Measurements from ENCODE around the gene CACYBP. TPM values are rescaled to one million over a fixed set of nuclear protein-coding genes. Genes with fewer than 3 reads are reported as not detected.

CACYBP gene
- polyA plus RNA-seq, 1 donor from 2014 or later = 484 TPM

- Histone ChIP-seq H3K9me2 (ENCODE audit: insufficient read depth, low read length) (no peaks in the 10 kb centered on the region), H3F3A (ENCODE audit: insufficient read depth, low read length, poor library complexity, severe bottlenecking) (no peaks in the 10 kb centered on the region), H2AFZ (ENCODE audit: low read depth, low read length) (no peak overlapping the region), H3K27ac (ENCODE audit: low read length) (no peak overlapping the region), H3K79me2 (replicated peaks; ENCODE audit: insufficient read depth, low read length) (no peaks in the 10 kb centered on the region), H3K36me3 (ENCODE audit: insufficient read depth, low read length) (peaks cover 7% of the 10 kb centered on the region), H3K9ac (ENCODE audit: low read length) (no peak overlapping the region), H3K4me3 (ENCODE audit: low read length) (no peak overlapping the region), H3K4me2 (ENCODE audit: low read length) (no peak overlapping the region), H3K9me3 (ENCODE audit: low read length) (no peaks in the 10 kb centered on the region), H4K20me1 (ENCODE audit: insufficient read depth) (no peaks in the 10 kb centered on the region), H3K27me3 (ENCODE audit: insufficient read depth, low read depth, low read length) (no peaks in the 10 kb centered on the region)
- TF ChIP-seq TAF1 (IDR thresholded peaks at IDR 0.05; ENCODE audit: low read depth) = no peak
- TF ChIP-seq MXI1 (conservative IDR thresholded peaks at IDR 0.05; ENCODE audit: poor library complexity, severe bottlenecking) = no peak
- TF ChIP-seq EP300 (conservative IDR thresholded peaks at IDR 0.05; ENCODE audit: poor library complexity, severe bottlenecking) = no peak
- no peak for TF ChIP-seq RAD21 (conservative IDR thresholded peaks at IDR 0.05)
- TF ChIP-seq EZH2 (IDR thresholded peaks at IDR 0.05; ENCODE audit: borderline replicate concordance, insufficient read depth, low read length, poor library complexity, severe bottlenecking) = no peak
- TF ChIP-seq, protein P1, sequence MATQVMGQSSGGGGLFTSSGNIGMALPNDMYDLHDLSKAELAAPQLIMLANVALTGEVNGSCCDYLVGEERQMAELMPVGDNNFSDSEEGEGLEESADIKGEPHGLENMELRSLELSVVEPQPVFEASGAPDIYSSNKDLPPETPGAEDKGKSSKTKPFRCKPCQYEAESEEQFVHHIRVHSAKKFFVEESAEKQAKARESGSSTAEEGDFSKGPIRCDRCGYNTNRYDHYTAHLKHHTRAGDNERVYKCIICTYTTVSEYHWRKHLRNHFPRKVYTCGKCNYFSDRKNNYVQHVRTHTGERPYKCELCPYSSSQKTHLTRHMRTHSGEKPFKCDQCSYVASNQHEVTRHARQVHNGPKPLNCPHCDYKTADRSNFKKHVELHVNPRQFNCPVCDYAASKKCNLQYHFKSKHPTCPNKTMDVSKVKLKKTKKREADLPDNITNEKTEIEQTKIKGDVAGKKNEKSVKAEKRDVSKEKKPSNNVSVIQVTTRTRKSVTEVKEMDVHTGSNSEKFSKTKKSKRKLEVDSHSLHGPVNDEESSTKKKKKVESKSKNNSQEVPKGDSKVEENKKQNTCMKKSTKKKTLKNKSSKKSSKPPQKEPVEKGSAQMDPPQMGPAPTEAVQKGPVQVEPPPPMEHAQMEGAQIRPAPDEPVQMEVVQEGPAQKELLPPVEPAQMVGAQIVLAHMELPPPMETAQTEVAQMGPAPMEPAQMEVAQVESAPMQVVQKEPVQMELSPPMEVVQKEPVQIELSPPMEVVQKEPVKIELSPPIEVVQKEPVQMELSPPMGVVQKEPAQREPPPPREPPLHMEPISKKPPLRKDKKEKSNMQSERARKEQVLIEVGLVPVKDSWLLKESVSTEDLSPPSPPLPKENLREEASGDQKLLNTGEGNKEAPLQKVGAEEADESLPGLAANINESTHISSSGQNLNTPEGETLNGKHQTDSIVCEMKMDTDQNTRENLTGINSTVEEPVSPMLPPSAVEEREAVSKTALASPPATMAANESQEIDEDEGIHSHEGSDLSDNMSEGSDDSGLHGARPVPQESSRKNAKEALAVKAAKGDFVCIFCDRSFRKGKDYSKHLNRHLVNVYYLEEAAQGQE (IDR thresholded peaks at IDR 0.05; ENCODE audit: borderline replicate concordance) = no peak
- TF ChIP-seq POLR2AphosphoS5 (IDR thresholded peaks at IDR 0.05) = no peak
- TF ChIP-seq, protein P2, sequence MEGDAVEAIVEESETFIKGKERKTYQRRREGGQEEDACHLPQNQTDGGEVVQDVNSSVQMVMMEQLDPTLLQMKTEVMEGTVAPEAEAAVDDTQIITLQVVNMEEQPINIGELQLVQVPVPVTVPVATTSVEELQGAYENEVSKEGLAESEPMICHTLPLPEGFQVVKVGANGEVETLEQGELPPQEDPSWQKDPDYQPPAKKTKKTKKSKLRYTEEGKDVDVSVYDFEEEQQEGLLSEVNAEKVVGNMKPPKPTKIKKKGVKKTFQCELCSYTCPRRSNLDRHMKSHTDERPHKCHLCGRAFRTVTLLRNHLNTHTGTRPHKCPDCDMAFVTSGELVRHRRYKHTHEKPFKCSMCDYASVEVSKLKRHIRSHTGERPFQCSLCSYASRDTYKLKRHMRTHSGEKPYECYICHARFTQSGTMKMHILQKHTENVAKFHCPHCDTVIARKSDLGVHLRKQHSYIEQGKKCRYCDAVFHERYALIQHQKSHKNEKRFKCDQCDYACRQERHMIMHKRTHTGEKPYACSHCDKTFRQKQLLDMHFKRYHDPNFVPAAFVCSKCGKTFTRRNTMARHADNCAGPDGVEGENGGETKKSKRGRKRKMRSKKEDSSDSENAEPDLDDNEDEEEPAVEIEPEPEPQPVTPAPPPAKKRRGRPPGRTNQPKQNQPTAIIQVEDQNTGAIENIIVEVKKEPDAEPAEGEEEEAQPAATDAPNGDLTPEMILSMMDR (IDR thresholded peaks at IDR 0.05; ENCODE audit: poor library complexity, severe bottlenecking) = no peak
- TF ChIP-seq SMC3 (conservative IDR thresholded peaks at IDR 0.05; ENCODE audit: poor library complexity) = no peak
These were observed 30.9 kb upstream of the CACYBP start for GRCh38 chr1:174968750-174969244.

- no peaks in the 10 kb centered on the region for H4K20me1 ChIP-seq (ENCODE audit: insufficient read depth)
- TF ChIP-seq POLR2AphosphoS5 (IDR thresholded peaks at IDR 0.05) = no peak
- TF ChIP-seq, protein P2 (IDR thresholded peaks at IDR 0.05; ENCODE audit: poor library complexity, severe bottlenecking) = no peak
- TF ChIP-seq, protein P1 (IDR thresholded peaks at IDR 0.05; ENCODE audit: borderline replicate concordance) = no peak
- no peak for TF ChIP-seq EZH2 (IDR thresholded peaks at IDR 0.05; ENCODE audit: borderline replicate concordance, insufficient read depth, low read length, poor library complexity, severe bottlenecking)
- no peak for TF ChIP-seq SMC3 (conservative IDR thresholded peaks at IDR 0.05; ENCODE audit: poor library complexity)
- TF ChIP-seq EP300 (conservative IDR thresholded peaks at IDR 0.05; ENCODE audit: poor library complexity, severe bottlenecking) = no peak
- TF ChIP-seq RAD21 (conservative IDR thresholded peaks at IDR 0.05) = no peak
- TF ChIP-seq TAF1 (IDR thresholded peaks at IDR 0.05; ENCODE audit: low read depth) = no peak
- no peak for TF ChIP-seq MXI1 (conservative IDR thresholded peaks at IDR 0.05; ENCODE audit: poor library complexity, severe bottlenecking)
These were observed 29.8 kb upstream of the CACYBP start for GRCh38 chr1:174969977-174970376.

More at GRCh38 chr1:174969977-174970376, 29.8 kb upstream of the CACYBP start:
- Histone ChIP-seq H2AFZ (ENCODE audit: low read depth, low read length) (no peak overlapping the region), H3F3A (ENCODE audit: insufficient read depth, low read length, poor library complexity, severe bottlenecking) (no peaks in the 10 kb centered on the region), H3K27ac (ENCODE audit: low read length) (no peak overlapping the region), H3K27me3 (ENCODE audit: insufficient read depth, low read depth, low read length) (no peaks in the 10 kb centered on the region), H3K4me3 (ENCODE audit: low read length) (no peak overlapping the region), H3K79me2 (replicated peaks; ENCODE audit: insufficient read depth, low read length) (no peaks in the 10 kb centered on the region), H3K9me2 (ENCODE audit: insufficient read depth, low read length) (no peaks in the 10 kb centered on the region), H3K9ac (ENCODE audit: low read length) (no peak overlapping the region), H3K4me2 (ENCODE audit: low read length) (no peak overlapping the region), H3K36me3 (ENCODE audit: insufficient read depth, low read length) (peaks cover 7% of the 10 kb centered on the region), H3K9me3 (ENCODE audit: low read length) (no peaks in the 10 kb centered on the region)

Data from neural cell (in vitro differentiated cells).